Tibial nerve (tissue), 4 donors: Measurements from ENCODE around the gene SFI1.

Experiments used
- EP300 ChIP-seq, 2 donors: sonication (generic); formaldehyde crosslinking; IDR thresholded peaks; one replicate each; pipeline ENCODE4 v1.6.1; 2017; ENCODE audit warnings: antibody characterized with exemption in 2 of 2, mild to moderate bottlenecking in 1 of 2
- TF ChIP-seq, protein P1 (sequence below), 5 experiments: fragments of 200-600 bp in 3 of 5; fragments of 450-650 bp in 2 of 5; sonication (generic) in 3 of 5; IDR thresholded peaks; one replicate each; pipeline ENCODE4 v1.5.1; 2016 to 2019; ENCODE audit warnings: antibody characterized with exemption in 5 of 5, mild to moderate bottlenecking in 3 of 5, moderate library complexity in 2 of 5

- TF ChIP-seq, protein P1, sequence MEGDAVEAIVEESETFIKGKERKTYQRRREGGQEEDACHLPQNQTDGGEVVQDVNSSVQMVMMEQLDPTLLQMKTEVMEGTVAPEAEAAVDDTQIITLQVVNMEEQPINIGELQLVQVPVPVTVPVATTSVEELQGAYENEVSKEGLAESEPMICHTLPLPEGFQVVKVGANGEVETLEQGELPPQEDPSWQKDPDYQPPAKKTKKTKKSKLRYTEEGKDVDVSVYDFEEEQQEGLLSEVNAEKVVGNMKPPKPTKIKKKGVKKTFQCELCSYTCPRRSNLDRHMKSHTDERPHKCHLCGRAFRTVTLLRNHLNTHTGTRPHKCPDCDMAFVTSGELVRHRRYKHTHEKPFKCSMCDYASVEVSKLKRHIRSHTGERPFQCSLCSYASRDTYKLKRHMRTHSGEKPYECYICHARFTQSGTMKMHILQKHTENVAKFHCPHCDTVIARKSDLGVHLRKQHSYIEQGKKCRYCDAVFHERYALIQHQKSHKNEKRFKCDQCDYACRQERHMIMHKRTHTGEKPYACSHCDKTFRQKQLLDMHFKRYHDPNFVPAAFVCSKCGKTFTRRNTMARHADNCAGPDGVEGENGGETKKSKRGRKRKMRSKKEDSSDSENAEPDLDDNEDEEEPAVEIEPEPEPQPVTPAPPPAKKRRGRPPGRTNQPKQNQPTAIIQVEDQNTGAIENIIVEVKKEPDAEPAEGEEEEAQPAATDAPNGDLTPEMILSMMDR (IDR thresholded peaks at IDR 0.05): no peak
- no peak for TF ChIP-seq EP300 (IDR thresholded peaks at IDR 0.05)
Observed at GRCh38 chr22:31631436-31631835, 135.1 kb downstream of the SFI1 start.
